GM19099 (cell line): Measurements from ENCODE around the gene MTFMT.

Source experiments
- POLR2A ChIP-seq: IDR thresholded peaks from 3 replicates; pipeline ENCODE4 v1.6.1; 2011; ENCODE audit warnings: low read depth; ENCODE audit not compliant: insufficient read length; ENCODE audit errors: extremely low read depth

The MTFMT gene

GRCh38 chr15:65028338-65028737 lies 1.1 kb downstream of the MTFMT start:
- no peak for TF ChIP-seq POLR2A

DNA sequence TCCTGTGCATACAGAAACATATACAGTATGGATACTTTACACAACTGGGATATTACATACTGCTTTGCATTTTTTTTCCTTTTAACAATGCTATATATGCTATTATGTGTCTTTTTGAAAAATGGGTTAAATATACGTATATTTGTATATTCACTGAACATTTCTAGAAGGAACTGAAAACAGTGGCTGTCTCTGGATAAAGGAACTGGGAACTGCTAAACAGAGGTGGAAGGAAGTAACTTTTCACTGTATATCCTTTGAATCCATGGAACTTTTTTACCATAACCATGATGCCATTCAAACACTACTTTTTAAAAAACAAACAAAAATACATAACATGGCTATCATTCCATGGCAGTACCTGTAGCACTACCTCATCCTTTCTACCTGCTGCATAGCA lies 1.8 kb downstream of the MTFMT start:
- no peak for TF ChIP-seq POLR2A

GRCh38 chr15:65026756-65027155 lies 2.7 kb downstream of the MTFMT start:
- TF ChIP-seq POLR2A, result no peak

DNA sequence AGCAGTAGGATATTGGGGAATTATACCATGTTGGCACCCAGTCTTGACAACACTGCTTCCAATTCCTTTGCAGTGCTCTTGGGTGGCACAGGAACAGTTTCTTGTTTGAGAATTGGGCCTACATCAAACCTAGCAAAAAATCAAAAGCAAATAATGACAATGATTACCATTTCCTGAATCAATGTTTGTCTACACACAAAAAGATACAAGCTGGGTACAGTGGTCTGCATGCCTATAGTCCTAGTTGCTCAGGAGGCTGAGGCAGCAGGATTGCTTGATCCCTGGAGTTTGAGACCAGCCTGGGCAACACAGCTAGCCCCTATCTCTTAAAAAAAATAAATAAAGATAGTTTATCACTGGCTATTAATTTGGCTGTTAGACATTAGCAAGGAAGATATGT lies 8.0 kb downstream of the MTFMT start:
- TF ChIP-seq POLR2A, result no peak

- TF ChIP-seq POLR2A, result no peak
Measured at GRCh38 chr15:65020419-65020818, 9.0 kb downstream of the MTFMT start.

DNA sequence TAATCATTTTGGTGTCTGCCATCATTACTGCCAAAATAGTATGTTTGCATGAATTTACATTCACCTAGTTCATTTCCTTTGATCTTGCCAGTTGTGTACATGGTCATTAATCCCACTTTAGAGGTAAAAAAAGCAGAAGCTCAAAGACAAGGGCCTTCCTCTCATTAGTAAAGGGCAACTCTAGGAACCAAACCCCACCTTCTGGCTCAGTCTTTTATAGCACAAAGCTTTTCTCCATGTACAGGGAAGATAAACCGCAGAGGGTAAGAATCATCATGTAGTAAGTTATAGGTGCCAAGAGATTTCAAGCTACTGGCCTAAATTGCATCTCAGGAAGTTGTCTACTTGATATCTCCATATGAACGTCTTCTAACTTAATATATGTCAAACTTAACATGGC lies 20.5 kb downstream of the MTFMT start:
- TF ChIP-seq POLR2A, result no peak

DNA sequence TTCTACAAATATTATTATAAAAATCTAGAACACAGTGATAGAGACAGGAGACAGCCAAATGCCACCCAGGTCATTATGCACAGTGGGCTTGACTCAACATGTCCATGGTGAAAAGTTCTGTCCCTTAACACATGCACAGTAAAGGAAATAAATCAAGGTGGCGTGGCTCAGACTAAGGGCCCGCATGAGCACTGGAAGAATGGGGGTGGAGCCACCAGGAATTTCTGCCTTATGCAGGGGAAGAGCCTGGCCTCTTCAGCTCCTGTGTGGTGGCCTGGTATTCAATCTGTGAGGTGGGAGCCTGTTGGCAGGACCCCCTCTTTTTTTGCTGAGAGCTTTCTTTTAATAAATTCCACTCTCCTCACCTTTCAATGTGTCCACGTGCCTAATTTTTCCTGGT lies 22.6 kb downstream of the MTFMT start:
- no peak for TF ChIP-seq POLR2A

GRCh38 chr15:65004993-65005392 lies 24.4 kb downstream of the MTFMT start:
- no peak for TF ChIP-seq POLR2A

- no peak for TF ChIP-seq POLR2A
Measured at GRCh38 chr15:64997745-64998375, 31.6 kb downstream of the MTFMT start.

DNA sequence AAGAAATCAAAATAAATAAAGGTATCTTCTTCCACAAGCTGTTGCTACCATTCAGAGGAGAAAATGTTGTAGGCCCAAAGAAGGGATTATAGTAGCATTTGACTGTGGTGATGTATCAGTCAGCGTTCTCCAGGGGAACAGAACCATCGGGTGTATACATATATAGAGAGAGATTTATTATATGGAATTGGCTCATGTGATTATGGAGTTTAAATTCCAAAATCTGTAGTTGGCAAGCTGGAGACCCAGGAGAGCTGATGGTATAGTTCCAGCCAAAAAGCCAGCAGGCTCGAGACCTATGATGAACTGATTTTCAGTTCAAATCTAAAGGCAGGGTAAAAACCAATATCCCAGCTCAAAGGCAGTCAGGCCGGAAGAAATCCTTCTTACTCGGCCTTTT lies 32.4 kb downstream of the MTFMT start:
- no peak for TF ChIP-seq POLR2A

DNA sequence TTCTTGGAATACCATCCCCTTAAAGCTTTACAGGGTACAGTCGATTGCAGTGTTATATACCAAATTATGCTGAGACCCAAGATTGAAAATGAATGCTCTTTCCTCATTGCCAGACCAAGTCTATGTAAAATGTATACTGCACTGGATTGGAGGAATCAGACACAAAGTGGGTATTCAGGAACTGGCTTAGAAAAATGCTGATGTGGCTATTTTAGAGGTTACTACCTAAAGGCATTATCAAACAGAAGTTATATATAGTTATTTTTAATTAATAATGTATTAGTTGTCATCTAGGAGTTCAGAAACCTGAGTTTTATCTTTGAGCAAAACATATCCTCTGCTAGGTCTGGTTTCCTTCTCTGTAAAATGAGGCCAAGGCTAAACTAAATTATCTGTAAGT lies 36.1 kb downstream of the MTFMT start:
- no peak for TF ChIP-seq POLR2A

- TF ChIP-seq POLR2A, result no peak
Measured at GRCh38 chr15:64991536-64992135, 37.8 kb downstream of the MTFMT start.

GRCh38 chr15:64990168-64990470 lies 39.3 kb downstream of the MTFMT start:
- no peak for TF ChIP-seq POLR2A

GRCh38 chr15:64989416-64990167 lies 39.8 kb downstream of the MTFMT start, which contains the start of gene SPG21:
SPG21 (minus strand) TSS chr15:64989914; CDS start chr15:64983569, 6,345 bp downstream.
- peak; percentile 69 for TF ChIP-seq POLR2A

DNA sequence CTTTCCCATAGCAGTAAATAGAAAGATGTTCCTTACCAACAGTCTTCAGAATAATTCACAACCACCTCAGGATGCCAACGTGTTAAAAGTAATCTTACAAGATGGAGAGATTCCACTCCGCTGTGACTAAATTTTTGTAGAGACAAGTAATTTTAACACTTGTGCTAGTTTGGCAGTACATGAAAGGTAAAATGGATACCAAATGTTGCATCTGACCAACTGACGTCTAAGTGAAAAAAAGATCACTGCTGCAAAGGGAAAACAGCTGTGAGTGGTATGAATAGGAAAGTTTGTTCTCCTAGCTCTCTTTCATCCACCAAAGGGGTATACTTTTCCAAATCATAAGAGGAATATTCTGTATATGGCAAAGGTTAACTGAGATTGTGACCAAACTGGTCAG lies 42.3 kb downstream of the MTFMT start:
- TF ChIP-seq POLR2A, result no peak

- no peak for TF ChIP-seq POLR2A
Measured at GRCh38 chr15:64985366-64986033, 43.9 kb downstream of the MTFMT start.
